Stimulated activated CD8-positive, alpha-beta memory T cell treated with anti-CD3 and anti-CD28 coated beads, Interleukin-15, amount 100 ng/mL, for 1 hour (primary cell): ENCODE data around the gene MOB3A.
"Not testable (repeated sequence)": the region's sequence is repeated elsewhere in the genome, so short reads cannot be mapped to it uniquely, and the experiment has no call there.

Source experiments
- DNase-seq: peaks from one replicate; pipeline ENCODE4 v3.0.0-alpha.2; 2020; ENCODE audit warnings: low read depth

Gene MOB3A

DNA sequence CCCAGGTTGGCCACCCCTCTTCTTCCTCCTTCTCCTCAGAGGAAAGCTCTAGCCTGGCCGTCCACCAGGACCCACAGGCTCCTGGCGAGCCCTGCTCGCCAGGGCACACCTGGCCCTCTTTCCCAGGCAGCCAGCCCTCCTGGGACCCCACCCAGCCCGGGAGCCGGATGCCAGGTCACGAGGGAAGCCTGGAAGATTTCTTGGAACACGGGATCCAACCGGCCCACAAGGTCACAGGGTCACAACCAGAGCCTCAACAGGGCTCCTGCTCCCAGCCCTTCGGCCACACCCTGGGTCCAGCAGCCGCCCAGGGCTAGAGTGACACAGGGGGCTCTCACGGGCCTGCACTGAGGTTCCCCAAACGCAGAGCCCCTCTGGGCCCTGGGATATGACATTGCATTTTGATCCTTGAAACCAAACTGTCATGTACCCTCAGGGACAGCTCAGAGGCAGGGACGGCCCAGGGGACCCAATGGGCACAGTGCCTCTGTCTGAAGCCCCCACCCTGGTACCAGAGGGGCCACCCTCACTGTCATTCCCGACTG is 50.6 kb downstream of the MOB3A start:
- DNase-seq, result no peak

GRCh38 chr19:2044709-2045500 is 51.2 kb downstream of the MOB3A start:
- DNase-seq, result no peak

DNA sequence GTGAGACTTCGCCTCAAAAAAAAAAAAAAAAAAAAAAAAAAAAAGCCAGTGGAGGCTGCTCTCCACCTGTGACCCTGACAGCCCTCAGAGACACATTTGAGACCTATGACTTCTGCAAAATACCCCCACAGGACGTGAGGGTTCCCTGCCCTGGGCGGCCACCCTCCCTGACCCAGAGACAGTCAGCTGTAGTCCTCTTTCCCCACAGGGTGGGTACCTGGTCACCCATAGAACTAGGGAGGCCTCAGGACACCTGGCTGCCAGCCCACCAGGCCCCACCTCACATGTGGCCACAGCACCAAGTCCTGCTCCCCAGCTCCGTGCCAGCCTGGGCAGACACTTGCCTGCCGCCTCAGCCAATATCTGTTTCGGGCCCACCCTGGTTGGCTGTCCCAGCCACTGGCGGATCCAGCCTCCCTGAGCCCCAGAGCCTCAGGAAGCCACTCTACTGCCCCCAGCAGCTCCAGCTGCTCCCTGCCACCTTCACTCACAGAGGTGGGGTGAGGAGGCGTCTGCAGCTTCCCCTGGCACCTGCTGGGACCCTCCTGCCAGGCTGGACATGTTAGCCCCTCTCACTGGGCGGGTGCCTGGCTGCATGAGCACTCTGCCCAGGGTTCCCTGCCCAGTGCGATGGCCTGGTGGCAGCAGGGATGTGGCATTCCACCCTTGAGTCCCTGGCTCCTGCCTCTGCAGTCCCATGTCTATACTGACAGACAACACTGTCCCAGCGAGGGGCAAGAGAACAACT is 52.0 kb downstream of the MOB3A start:
- no peak for DNase-seq

- no peak for DNase-seq
Observed at GRCh38 chr19:2043251-2043641, 52.9 kb downstream of the MOB3A start.

GRCh38 chr19:2042485-2043250 is 53.5 kb downstream of the MOB3A start:
- DNase-seq, result no peak

GRCh38 chr19:2041683-2042484 is 54.2 kb downstream of the MOB3A start:
- peak; percentile 98 for DNase-seq

DNA sequence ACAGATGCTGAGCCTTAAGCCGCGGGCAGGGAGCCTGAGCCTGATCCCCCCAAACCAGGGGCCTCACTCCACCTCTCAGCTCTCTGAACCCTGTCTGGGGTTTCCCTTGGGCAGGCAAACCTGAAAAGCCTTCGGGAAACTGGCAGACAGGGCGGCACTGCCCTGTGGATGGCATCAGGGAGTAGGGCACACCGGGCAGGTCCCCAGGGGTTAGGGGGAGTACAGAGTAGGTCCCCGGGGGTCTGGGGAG is 54.8 kb downstream of the MOB3A start:
- DNase-seq, result no peak

DNA sequence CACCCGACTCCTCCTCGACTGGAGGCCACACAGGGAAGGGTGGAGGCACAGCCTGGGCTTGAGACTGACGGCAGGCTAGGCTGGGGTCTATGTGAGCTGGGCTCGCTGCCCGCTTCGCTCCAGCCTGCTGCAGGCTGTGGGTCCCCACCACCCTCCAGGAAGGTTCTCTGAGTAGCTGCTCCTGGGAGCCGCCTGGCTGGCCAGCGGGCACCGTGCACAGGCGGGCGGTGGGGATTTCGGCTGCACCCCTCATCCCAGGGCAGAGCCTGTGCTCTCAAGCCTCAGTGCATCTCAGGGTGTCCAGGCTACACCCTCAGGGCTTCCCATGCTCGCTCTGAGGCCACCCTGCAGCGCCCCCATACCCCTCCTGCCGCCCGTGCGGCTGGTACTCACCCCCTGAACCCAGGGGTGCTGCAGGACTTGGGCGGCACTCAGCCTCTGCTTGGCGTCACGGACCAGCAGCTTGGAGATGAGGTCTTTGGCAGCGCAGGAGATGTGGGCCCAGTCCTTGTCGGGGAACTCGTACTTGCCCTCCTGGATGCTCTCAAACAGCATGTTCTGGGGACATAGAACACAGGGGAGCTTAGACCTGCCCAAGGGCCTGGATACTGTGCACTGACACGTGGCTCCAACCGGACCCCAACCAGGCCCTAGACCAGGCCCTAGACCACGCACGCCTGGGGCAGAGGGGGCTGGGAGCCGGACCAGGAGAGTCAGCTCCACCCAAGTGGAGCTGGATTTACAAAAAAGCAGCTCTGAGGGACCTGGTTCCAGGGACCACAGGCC is 55.3 kb downstream of the MOB3A start:
- no peak for DNase-seq

GRCh38 chr19:2039959-2040646 is 56.0 kb downstream of the MOB3A start:
- DNase-seq, result no peak

DNA sequence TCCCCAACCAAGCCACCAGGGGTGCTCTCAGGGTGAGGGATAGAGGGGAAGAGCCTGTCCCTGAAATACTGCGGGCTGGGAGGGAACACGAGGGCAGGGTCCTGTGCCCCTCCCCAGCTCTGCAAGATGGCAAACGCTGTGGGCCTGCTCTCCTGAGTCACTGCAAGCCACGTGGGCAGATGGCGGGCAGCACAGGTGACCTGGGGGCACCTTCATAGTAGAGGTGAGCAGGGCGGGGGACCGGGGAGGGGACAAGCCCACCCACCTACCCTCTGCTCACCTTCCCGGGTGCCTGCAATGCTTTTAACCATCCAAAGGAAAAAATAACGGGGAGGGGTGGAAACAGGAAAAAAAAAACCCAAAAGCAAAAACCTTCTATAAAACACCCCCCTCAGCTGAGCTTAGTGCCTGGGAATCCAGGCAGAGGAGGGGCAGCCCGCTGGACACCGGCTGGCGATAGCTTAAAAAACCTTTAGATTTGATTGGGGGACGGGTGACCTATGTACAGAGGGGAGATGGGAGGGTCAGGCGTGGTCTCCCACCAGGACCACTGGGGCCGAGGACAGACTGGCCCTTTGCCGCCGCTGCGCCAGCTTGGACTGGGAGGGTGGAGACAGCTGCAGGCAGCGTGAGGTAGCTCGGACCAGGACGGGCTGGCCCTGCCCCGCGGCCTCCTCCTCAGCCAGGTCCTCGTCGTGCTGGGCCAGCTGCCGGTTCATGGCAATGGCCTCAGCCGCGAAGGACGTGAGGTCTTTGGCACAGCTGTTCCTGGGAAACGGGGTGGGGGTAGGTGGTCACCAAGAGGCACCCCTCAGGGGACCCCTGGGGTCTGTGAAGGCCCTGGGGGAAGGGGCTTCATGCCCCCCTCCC is 56.8 kb downstream of the MOB3A start:
- DNase-seq, result no peak

DNA sequence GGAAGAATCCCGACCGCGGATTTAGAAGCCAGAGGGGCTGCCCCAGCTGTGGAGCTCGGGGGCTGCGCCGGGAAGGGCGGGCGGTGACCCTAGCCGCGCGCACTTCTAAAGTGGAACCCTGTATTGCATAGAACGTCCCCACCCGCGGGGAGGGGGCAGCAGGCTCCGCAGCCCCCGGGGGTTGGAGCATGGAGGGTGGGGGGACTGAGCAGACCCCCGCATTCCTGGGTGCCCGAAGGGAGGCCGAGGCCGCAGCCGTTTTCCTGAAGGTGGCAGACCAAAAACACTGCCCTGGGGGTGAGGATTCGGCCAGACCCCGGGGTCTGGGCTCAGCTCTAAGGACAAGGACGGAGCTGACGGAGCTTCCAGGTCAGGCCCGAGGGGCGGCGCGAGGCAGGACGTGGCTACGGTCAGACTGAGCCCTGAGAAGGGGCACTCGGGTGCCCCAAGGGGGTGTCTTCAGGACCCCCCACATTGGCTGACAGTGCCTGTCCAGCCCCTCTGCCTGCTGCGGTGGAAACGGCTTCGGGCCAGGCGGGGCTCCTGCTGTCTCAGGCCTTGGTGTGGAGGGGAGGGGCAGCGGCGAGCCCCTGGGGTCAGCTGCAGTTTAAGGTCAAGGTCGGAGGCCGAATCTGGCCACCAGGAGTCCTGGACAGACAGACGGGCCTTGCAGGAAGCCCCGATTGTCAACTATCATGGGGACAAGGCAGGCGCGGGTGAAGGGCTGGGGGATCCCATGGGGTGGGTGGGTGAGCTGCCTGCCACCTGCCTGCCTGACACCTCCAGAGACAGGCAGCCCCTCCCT is 57.6 kb downstream of the MOB3A start:
- no peak for DNase-seq

GRCh38 chr19:2037651-2038255 is 58.4 kb downstream of the MOB3A start:
- DNase-seq, result no peak

GRCh38 chr19:2036424-2036823 is 59.7 kb downstream of the MOB3A start:
- DNase-seq, result no peak

DNA sequence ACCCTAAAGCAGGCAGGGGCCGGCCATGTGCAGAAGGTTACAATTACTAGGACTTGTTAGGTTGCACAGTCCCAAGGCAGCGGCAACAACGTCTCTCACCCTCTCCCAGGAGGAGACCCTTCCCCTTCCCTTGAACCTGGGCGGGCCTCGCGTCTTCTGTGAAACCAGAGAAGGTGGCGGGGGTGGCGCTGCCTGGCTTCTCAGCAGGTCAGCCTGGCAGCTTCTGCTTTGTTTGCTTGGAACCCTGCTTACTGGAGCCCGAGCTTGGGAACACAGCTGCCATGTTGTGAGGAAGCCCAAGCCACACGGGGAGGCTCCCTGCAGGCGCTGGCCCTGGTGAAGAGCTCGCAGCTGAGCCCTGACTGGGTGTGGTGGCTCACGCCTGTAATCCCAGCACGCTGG is 60.5 kb downstream of the MOB3A start:
- DNase-seq, result no peak

- peak; percentile 35 for DNase-seq
Observed at GRCh38 chr19:2034729-2035589, 61.2 kb downstream of the MOB3A start.

DNA sequence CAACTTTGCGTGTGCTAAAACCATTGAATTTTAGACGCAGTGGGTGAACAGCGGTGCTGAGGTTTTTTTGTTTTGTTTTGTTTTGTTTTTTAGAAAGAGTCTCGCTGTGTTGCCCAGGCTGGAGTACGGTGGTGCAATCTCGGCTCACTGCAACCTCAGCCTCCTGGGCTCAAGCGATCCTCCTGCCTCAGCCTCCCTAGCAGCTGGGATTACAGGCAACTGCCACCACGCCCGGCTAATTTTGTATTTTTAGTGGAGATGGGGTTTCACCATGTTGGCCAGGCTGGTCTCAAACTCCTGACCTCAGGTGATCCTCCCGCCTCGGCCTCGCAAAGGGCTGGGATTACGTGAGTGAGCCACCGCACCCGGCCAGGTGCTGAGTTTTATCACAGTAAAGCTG is 61.9 kb downstream of the MOB3A start:
- DNase-seq, result not testable (repeated sequence)

DNA sequence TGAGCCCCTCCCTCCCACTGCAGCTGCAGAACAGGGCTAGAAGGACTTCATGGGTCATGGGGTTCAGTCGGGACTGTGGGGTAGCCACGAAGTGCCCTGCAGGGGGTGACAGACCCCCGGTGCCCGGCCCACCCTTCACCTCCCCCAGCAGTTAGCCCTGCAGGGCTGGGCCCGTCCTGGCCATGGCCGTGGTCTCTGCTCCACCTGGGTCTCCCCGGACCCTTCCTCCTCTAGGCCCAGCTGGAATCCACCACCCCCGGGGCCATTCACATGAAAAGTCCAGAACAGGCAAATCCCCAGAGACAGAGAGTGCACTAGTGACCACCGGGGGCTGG is 62.3 kb downstream of the MOB3A start:
- no peak for DNase-seq
